GM23248 (cell line): Measurements from ENCODE around the gene ATF3. TPM values are rescaled to one million over a fixed set of nuclear protein-coding genes. Genes with fewer than 3 reads are reported as not detected.
A peak's percentile ranks its signal among the peaks of the same experiment; 100 is the strongest.

Experiments
- DNase-seq: peaks from one replicate; pipeline ENCODE4 v3.0.0-alpha.2; 2015
- H2AFZ ChIP-seq: fragments of 200-600 bp; sonication (generic); 2 replicates; pipeline ENCODE4 v1.6.1; 2016; ENCODE audit warnings: antibody characterized with exemption
- H3F3A ChIP-seq: fragments of 200-600 bp; sonication (generic); 2 replicates; pipeline ENCODE4 v1.6.1; 2016; ENCODE audit warnings: mild to moderate bottlenecking, antibody characterized with exemption, mixed run types; ENCODE audit not compliant: insufficient read depth
- H3K27ac ChIP-seq: fragments of 200-600 bp; sonication (generic); 2 replicates; pipeline ENCODE4 v1.5.1; 2016; ENCODE audit warnings: mild to moderate bottlenecking
- H3K27me3 ChIP-seq: fragments of 200-600 bp; sonication (generic); replicated peaks from 2 replicates; pipeline ENCODE4 v1.6.1; 2016; ENCODE audit warnings: mild to moderate bottlenecking; ENCODE audit not compliant: insufficient read depth
- H3K36me3 ChIP-seq: fragments of 200-600 bp; sonication (generic); 2 replicates; pipeline ENCODE4 v1.6.1; 2016; ENCODE audit warnings: low read depth, mild to moderate bottlenecking
- H3K4me1 ChIP-seq: fragments of 200-600 bp; sonication (generic); 2 replicates; pipeline ENCODE4 v1.6.1; 2016; ENCODE audit warnings: mild to moderate bottlenecking; ENCODE audit not compliant: insufficient read depth
- H3K4me2 ChIP-seq: fragments of 200-600 bp; sonication (generic); one replicate; pipeline ENCODE4 v1.6.1; 2016; ENCODE audit warnings: mild to moderate bottlenecking; ENCODE audit not compliant: unreplicated experiment
- H3K4me3 ChIP-seq: fragments of 200-600 bp; sonication (generic); 2 replicates; pipeline ENCODE4 v1.5.1; 2016; ENCODE audit warnings: mild to moderate bottlenecking
- H3K79me2 ChIP-seq: fragments of 200-600 bp; sonication (generic); 2 replicates; pipeline ENCODE4 v1.6.1; 2016; ENCODE audit warnings: mild to moderate bottlenecking; ENCODE audit not compliant: insufficient read depth
- H3K9ac ChIP-seq: fragments of 200-600 bp; sonication (generic); 2 replicates; pipeline ENCODE4 v1.6.1; 2016; ENCODE audit warnings: mild to moderate bottlenecking
- H3K9me2 ChIP-seq: fragments of 200-600 bp; sonication (generic); 2 replicates; pipeline ENCODE4 v1.6.1; 2016; ENCODE audit warnings: mixed run types, mild to moderate bottlenecking, moderate library complexity; ENCODE audit not compliant: insufficient read depth
- H3K9me3 ChIP-seq: fragments of 200-600 bp; sonication (generic); one replicate; pipeline ENCODE4 v1.6.1; 2017; ENCODE audit warnings: low read depth
- H4K20me1 ChIP-seq: fragments of 200-600 bp; sonication (generic); 2 replicates; pipeline ENCODE4 v1.6.0; 2016; ENCODE audit not compliant: insufficient read depth
- EZH2 ChIP-seq: fragments of 200-600 bp; sonication (generic); IDR thresholded peaks from 2 replicates; pipeline ENCODE4 v1.6.1; 2018; ENCODE audit warnings: antibody characterized with exemption, mild to moderate bottlenecking; ENCODE audit not compliant: insufficient read depth, poor library complexity, severe bottlenecking
- EZH2phosphoT487 ChIP-seq: fragments of 200-600 bp; sonication (generic); IDR thresholded peaks from 2 replicates; pipeline ENCODE4 v1.6.1; 2018; ENCODE audit warnings: antibody characterized with exemption, moderate library complexity, mild to moderate bottlenecking, low read depth; ENCODE audit not compliant: insufficient read depth
- WGBS, 2 experiments: methylation state at CpG; one replicate each; pipeline ENCODE4 v1.1.6; 2015 to 2017; ENCODE audit warnings: low lambda C conversion rate in 2 of 2, low coverage in 1 of 2; ENCODE audit errors: missing lambda C conversion rate in 2 of 2; 5-methylcytosine and 5-hydroxymethylcytosine counted together
- in situ Hi-C: fragments of 300-500 bp; cut with MboI; formaldehyde crosslinking; loops from 2 replicates; pipeline ENCODE4 v1.15.0; 2020
- polyA plus RNA-seq: library from polyadenylated mRNA; unstranded; fragments of >200 nt; fragmentation: Nextera tagmentation; extraction: Ambion mirVana; gene quantifications from 2 replicates; pipeline ENCODE4 v1.2.1, GENCODE V29; 2016
- total RNA-seq: library from RNA; depleted of rRNA; stranded (reverse); fragments of >200 nt; shearing (Covaris generic); gene quantifications from 2 replicates; pipeline ENCODE4 v1.2.3, GENCODE V29; 2014

Gene ATF3
- total and polyA plus RNA-seq, 2 experiments from 2014 or later = 0.86 to 1.7 TPM

GRCh38 chr1:212664409-212665199, 56.0 kb downstream of the ATF3 start:
- no peak overlapping the region for H3K9ac ChIP-seq
- no peak overlapping the region for H3K4me2 ChIP-seq
- H3K4me1 ChIP-seq = peaks cover 16% of the 10 kb centered on the region
- no peaks in the 10 kb centered on the region for H3K9me2 ChIP-seq
- TF ChIP-seq EZH2 (no peak), EZH2phosphoT487 (no peak)
- H3K27ac ChIP-seq = no peak overlapping the region
- no peak overlapping the region for H3K4me3 ChIP-seq
- H3K79me2 ChIP-seq = no peaks in the 10 kb centered on the region
- DNase-seq = no peak
- in situ Hi-C loops = loop anchor here (25.0 kb wide), 1 partner anchor 323 kb away; no protein-coding TSS in a partner anchor
- H3K36me3 ChIP-seq = no peaks in the 10 kb centered on the region
- H3K27me3 ChIP-seq = 0 out of 2 replicates have a peak, but pooled peaks cover 3% of the 10 kb centered on the region
- WGBS, 2 experiments = 59 to 63% methylated on average over 11 of the region's 11 CpGs
- no peaks in the 10 kb centered on the region for H3K9me3 ChIP-seq
- H4K20me1 ChIP-seq = no peaks in the 10 kb centered on the region
- no peak overlapping the region for H2AFZ ChIP-seq
- peaks cover 24% of the 10 kb centered on the region for H3F3A ChIP-seq

DNA sequence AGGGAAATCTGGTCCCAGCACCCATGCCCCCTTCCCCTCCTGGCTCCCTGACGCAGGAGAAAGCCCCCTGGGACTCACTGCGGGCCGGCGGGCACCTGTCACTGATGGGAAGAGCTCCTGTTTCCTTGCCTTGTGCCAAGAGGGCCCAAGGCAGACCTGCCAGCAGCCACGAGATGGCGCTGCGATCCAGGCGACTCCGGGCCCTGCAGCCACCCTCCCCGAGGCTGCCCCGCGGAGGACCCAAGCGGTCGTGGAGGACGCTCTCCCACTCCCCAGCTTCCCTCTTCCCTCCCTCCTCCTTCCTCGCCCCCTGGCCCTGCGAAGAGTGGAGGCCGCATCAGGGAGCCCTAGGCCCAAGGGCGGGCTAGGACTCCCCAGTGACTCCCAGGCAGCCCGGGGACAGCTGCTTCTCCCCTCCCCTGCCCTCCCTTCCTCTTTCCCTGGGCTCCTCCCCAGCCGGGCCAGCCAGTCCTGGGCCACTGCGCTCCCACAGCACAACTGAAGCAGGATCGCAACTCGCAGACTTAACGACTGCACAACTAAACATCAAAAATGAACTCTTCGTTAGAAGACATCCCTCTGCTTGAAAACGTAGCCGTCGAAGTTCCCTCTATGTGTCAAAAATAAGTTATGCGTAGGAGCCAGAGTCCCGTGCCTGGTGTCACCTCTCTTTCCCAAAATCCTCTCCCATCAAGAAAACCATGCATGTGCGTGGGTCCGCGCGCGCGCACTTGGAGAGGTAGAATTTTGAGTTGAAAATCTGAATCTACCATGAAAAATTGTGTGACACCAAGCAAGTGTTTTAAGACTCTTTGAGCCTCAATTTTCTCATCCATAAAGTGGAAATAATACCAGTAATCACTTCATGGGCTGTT, 56.9 kb downstream of the ATF3 start:
- Histone ChIP-seq H3K9me3 (no peaks in the 10 kb centered on the region), H3K9ac (peak overlapping the region; percentile 79), H3K27ac (0 out of 2 replicates have a peak overlapping the region, but pooled peaks have one; percentile 4), H3F3A (peaks cover 24% of the 10 kb centered on the region), H3K27me3 (no peaks in the 10 kb centered on the region), H3K36me3 (no peaks in the 10 kb centered on the region), H3K4me1 (peaks cover 16% of the 10 kb centered on the region), H3K4me3 (peak overlapping the region; percentile 72), H3K4me2 (peak overlapping the region; percentile 73), H4K20me1 (no peaks in the 10 kb centered on the region), H3K9me2 (no peaks in the 10 kb centered on the region), H2AFZ (peak overlapping the region; percentile 70), H3K79me2 (no peaks in the 10 kb centered on the region)
- TF ChIP-seq EZH2phosphoT487 (no peak), EZH2 (no peak)
- 7 to 10% methylated on average over 23 to 37 of the region's 37 CpGs for WGBS, 2 experiments
- DNase-seq = peak; percentile 90
- in situ Hi-C loops = loop anchor here (25.0 kb wide), 1 partner anchor 322 kb away; no protein-coding TSS in a partner anchor

GRCh38 chr1:212666116-212666775, 57.7 kb downstream of the ATF3 start:
- no peaks in the 10 kb centered on the region for H3K27me3 ChIP-seq
- H2AFZ ChIP-seq = no peak overlapping the region
- H3K9me3 ChIP-seq = no peaks in the 10 kb centered on the region
- no peak overlapping the region for H3K27ac ChIP-seq
- no peak overlapping the region for H3K4me2 ChIP-seq
- H3K36me3 ChIP-seq = no peaks in the 10 kb centered on the region
- H3K79me2 ChIP-seq = no peaks in the 10 kb centered on the region
- TF ChIP-seq EZH2 (no peak), EZH2phosphoT487 (no peak)
- H3K9ac ChIP-seq = peak overlapping the region; percentile 83; the same call in 1 of the 2 replicates
- H3K9me2 ChIP-seq = no peaks in the 10 kb centered on the region
- whole genome bisulfite sequencing, 2 experiments = 84 to 85% methylated on average over 10 of the region's 10 CpGs
- in situ Hi-C loops = loop anchor here (25.0 kb wide), 1 partner anchor 321 kb away; no protein-coding TSS in a partner anchor
- no peak for DNase-seq
- no peaks in the 10 kb centered on the region for H4K20me1 ChIP-seq
- H3F3A ChIP-seq = peaks cover 29% of the 10 kb centered on the region
- peaks cover 19% of the 10 kb centered on the region for H3K4me1 ChIP-seq
- H3K4me3 ChIP-seq = no peak overlapping the region
